T-cell (primary cell): ENCODE data around the gene ZBTB8A. TPM values are rescaled to one million over a fixed set of nuclear protein-coding genes. Genes with fewer than 3 reads are reported as not detected.
"Not testable (repeated sequence)": the region's sequence is repeated elsewhere in the genome, so short reads cannot be mapped to it uniquely, and the experiment has no call there.

Experiments
- ATAC-seq, 4 experiments: fragments of 200-7000 bp in 3 of 4; fragments of 150-1000 bp in 1 of 4; cut with Tn5 transposase; replicated peaks in 1 of 4; 1 replicate in 3 of 4; 2 replicates in 1 of 4; pipeline ENCODE4 v1.10.0; 2021; ENCODE audit warnings: moderate library complexity in 3 of 4, mild to moderate bottlenecking in 2 of 4, moderate number of reproducible peaks in 1 of 4
- CTCF ChIA-PET, 2 donors: fragments of 300-600 bp; sonication (Branson Sonifier 250); formaldehyde crosslinking; loops; one replicate each; lab custom pipeline; 2022; ENCODE audit warnings: antibody characterized with exemption in 2 of 2; lab: Charles Lee
- POLR2A ChIA-PET, 2 donors: fragments of 300-600 bp; sonication (Branson Sonifier 250); formaldehyde crosslinking; loops; one replicate each; lab custom pipeline; 2022; ENCODE audit warnings: antibody characterized with exemption in 2 of 2; lab: Charles Lee
- DNase-seq, 35 experiments: peaks; one replicate each; pipeline versions ENCODE4 v3.0.0 to v3.0.0-alpha.2; 2013 to 2023
- H3K27ac ChIP-seq: one replicate; pipeline ENCODE4 v1.5.1; 2013; ENCODE audit warnings: low read length
- H3K27me3 ChIP-seq, 2 experiments: replicated peaks in 1 of 2; 1 replicate in 1 of 2; 2 replicates in 1 of 2; pipeline versions ENCODE4 v1.6.1 to v1.7.0; 2013; ENCODE audit warnings: low read length in 1 of 2, mixed read lengths in 1 of 2; ENCODE audit not compliant: control insufficient read depth in 2 of 2, insufficient read depth in 2 of 2; ENCODE audit errors: extremely low read depth in 1 of 2
- H3K36me3 ChIP-seq, 2 donors: 1 replicate in 1 of 2; 2 replicates in 1 of 2; pipeline versions ENCODE4 v1.6.1 to v1.7.0; 2013; ENCODE audit warnings: low read length in 1 of 2; ENCODE audit not compliant: control insufficient read depth in 2 of 2, insufficient read depth in 1 of 2; ENCODE audit errors: extremely low read depth in 1 of 2
- H3K4me1 ChIP-seq, 2 experiments: 1 replicate in 1 of 2; 2 replicates in 1 of 2; pipeline versions ENCODE4 v1.6.1 to v1.7.0; 2013; ENCODE audit warnings: low read length in 2 of 2, mixed read lengths in 1 of 2; ENCODE audit not compliant: insufficient read depth in 2 of 2, control insufficient read depth in 1 of 2; ENCODE audit errors: extremely low read depth in 1 of 2
- H3K4me3 ChIP-seq, 2 donors: 1 replicate in 1 of 2; 2 replicates in 1 of 2; pipeline versions ENCODE4 v1.5.1 to v1.7.0; 2013; ENCODE audit warnings: mild to moderate bottlenecking in 2 of 2, low read length in 1 of 2, moderate library complexity in 1 of 2; ENCODE audit not compliant: control insufficient read depth in 1 of 2; ENCODE audit errors: extremely low read depth in 1 of 2
- H3K9me3 ChIP-seq: 2 replicates; pipeline ENCODE4 v1.7.0; 2013
- H3K27ac Mint-ChIP-seq, 2 donors: one replicate each; pipeline ENCODE4 v1.8.0; 2020 to 2021; ENCODE audit warnings: mild to moderate bottlenecking in 2 of 2, mixed read lengths in 2 of 2
- H3K27me3 Mint-ChIP-seq, 2 donors: one replicate each; pipeline ENCODE4 v1.8.0; 2021 to 2022; ENCODE audit warnings: mixed read lengths in 2 of 2
- H3K36me3 Mint-ChIP-seq: one replicate; pipeline ENCODE4 v1.8.0; 2021; ENCODE audit warnings: mixed read lengths
- H3K4me1 Mint-ChIP-seq, 3 donors: one replicate each; pipeline ENCODE4 v1.8.0; 2020 to 2022; ENCODE audit warnings: mixed read lengths in 3 of 3, mild to moderate bottlenecking in 1 of 3
- H3K4me3 Mint-ChIP-seq, 3 donors: one replicate each; pipeline ENCODE4 v1.8.0; 2020 to 2022; ENCODE audit warnings: mild to moderate bottlenecking in 3 of 3, mixed read lengths in 3 of 3, moderate library complexity in 3 of 3
- H3K9me3 Mint-ChIP-seq, 3 donors: one replicate each; pipeline ENCODE4 v1.8.0; 2020 to 2022; ENCODE audit warnings: mixed read lengths in 3 of 3
- WGBS: methylation state at CpG from one replicate; pipeline ENCODE4 v1.1.5; 2013; ENCODE audit warnings: missing lambda C conversion rate; ENCODE audit not compliant: insufficient coverage; 5-methylcytosine and 5-hydroxymethylcytosine counted together
- total RNA-seq, 35 experiments: library from RNA in 6 of 35; stranded (reverse) in 6 of 35; fragments of 120-200 nt in 1 of 35; gene quantifications; one replicate each; pipeline versions ENCODE4 v1.2.1 to v1.2.4 and lab custom pipeline; 2013 to 2026

ZBTB8A gene
- total RNA-seq, 5 donors from 2014 or later (not counting 1 experiment from before 2014, with no cell fraction given), result 0.05 to 0.13 (median 0.11) TPM; not detected in 1

GRCh38 chr1:32622205-32622604 is 83.0 kb downstream of the ZBTB8A start:
- no peaks in the 10 kb centered on the region for H3K27me3 ChIP-seq
- 100% methylated on average over 1 of the region's 2 CpGs for WGBS
- no peaks in the 10 kb centered on the region for H3K27me3 Mint-ChIP-seq
- CTCF ChIA-PET, result no interaction called here
- H3K27ac ChIP-seq, result no peak overlapping the region
- no peaks in the 10 kb centered on the region for H3K9me3 Mint-ChIP-seq
- H3K27ac Mint-ChIP-seq, result no peak overlapping the region
- DNase-seq (no peak), ATAC-seq (no peak)
- H3K36me3 Mint-ChIP-seq, result peaks cover 34% of the 10 kb centered on the region
- peaks cover 0 to 8% of the 10 kb centered on the region in 2 experiments for H3K4me1 ChIP-seq
- no peak overlapping the region for H3K4me3 ChIP-seq
- peaks cover 0 to 10% of the 10 kb centered on the region in 2 donors for H3K36me3 ChIP-seq
- POLR2A ChIA-PET, result no interaction called here
- H3K4me1 Mint-ChIP-seq, result peaks cover 20 to 23% (median 20%) of the 10 kb centered on the region in 3 donors
- H3K4me3 Mint-ChIP-seq, result no peak overlapping the region
- H3K9me3 ChIP-seq, result no peaks in the 10 kb centered on the region

- H3K27me3 Mint-ChIP-seq, result no peaks in the 10 kb centered on the region
- DNase-seq, result peak in 1 of 35 experiments; percentile 8
- H3K36me3 ChIP-seq, result peaks cover 0 to 13% of the 10 kb centered on the region in 2 donors
- CTCF ChIA-PET, result interaction anchor here in 1 of 2 donors (0.6 kb wide), 1 partner anchor 86 kb away, joined by 8 read pairs; no protein-coding TSS in a partner anchor
- peak overlapping the region; percentile 25 to 56 for H3K27ac Mint-ChIP-seq
- no peaks in the 10 kb centered on the region for H3K9me3 Mint-ChIP-seq
- H3K4me3 Mint-ChIP-seq, result no peak overlapping the region
- H3K9me3 ChIP-seq, result no peaks in the 10 kb centered on the region
- WGBS, result 44% methylated on average over 2 of the region's 3 CpGs
- no peak overlapping the region for H3K4me3 ChIP-seq
- no peak for ATAC-seq
- peaks cover 39% of the 10 kb centered on the region for H3K36me3 Mint-ChIP-seq
- H3K27me3 ChIP-seq, result no peaks in the 10 kb centered on the region
- POLR2A ChIA-PET, result no interaction called here
- H3K4me1 Mint-ChIP-seq, result peaks cover 26 to 30% (median 26%) of the 10 kb centered on the region in 3 donors
- no peak overlapping the region for H3K27ac ChIP-seq
- H3K4me1 ChIP-seq, result peaks cover 0 to 13% of the 10 kb centered on the region in 2 experiments
Measured at GRCh38 chr1:32622806-32623681, 83.8 kb downstream of the ZBTB8A start.

GRCh38 chr1:32623775-32624174 is 84.5 kb downstream of the ZBTB8A start:
- peaks cover 26 to 30% (median 26%) of the 10 kb centered on the region in 3 donors for H3K4me1 Mint-ChIP-seq
- Histone ChIP-seq H3K9me3 (no peaks in the 10 kb centered on the region), H3K4me3 (no peak overlapping the region), H3K4me1 (peaks cover 0 to 19% of the 10 kb centered on the region in 2 experiments), H3K27ac (no peak overlapping the region), H3K27me3 (no peaks in the 10 kb centered on the region), H3K36me3 (peaks cover 0 to 13% of the 10 kb centered on the region in 2 donors)
- H3K27ac Mint-ChIP-seq, result peak overlapping the region; percentile 25 to 56
- H3K9me3 Mint-ChIP-seq, result no peaks in the 10 kb centered on the region
- peak in 6 of 35 experiments; percentile 2 to 27 (median 11) for DNase-seq
- H3K4me3 Mint-ChIP-seq, result no peak overlapping the region
- WGBS, result no CpG with 5 or more reads among the region's 5 CpGs
- peaks cover 39% of the 10 kb centered on the region for H3K36me3 Mint-ChIP-seq
- CTCF ChIA-PET, result no interaction called here
- POLR2A ChIA-PET, result no interaction called here
- no peaks in the 10 kb centered on the region for H3K27me3 Mint-ChIP-seq
- peak in 2 of 4 experiments; percentile 51 to 57 for ATAC-seq

- no peak overlapping the region for H3K4me3 ChIP-seq
- no CpG with 5 or more reads among the region's 1 CpG for WGBS
- Mint-ChIP-seq H3K9me3 (no peaks in the 10 kb centered on the region), H3K4me3 (no peak overlapping the region), H3K4me1 (peaks cover 26 to 30% (median 26%) of the 10 kb centered on the region in 3 donors), H3K36me3 (peaks cover 34% of the 10 kb centered on the region), H3K27ac (no peak overlapping the region), H3K27me3 (no peaks in the 10 kb centered on the region)
- peaks cover 0 to 20% of the 10 kb centered on the region in 2 donors for H3K36me3 ChIP-seq
- H3K27ac ChIP-seq, result no peak overlapping the region
- peaks cover 0 to 19% of the 10 kb centered on the region in 2 experiments for H3K4me1 ChIP-seq
- ATAC-seq (no peak), DNase-seq (no peak)
- H3K9me3 ChIP-seq, result no peaks in the 10 kb centered on the region
- H3K27me3 ChIP-seq, result no peaks in the 10 kb centered on the region
- POLR2A ChIA-PET, result interaction anchor here in 1 of 2 donors (0.7 kb wide), 1 partner anchor 1885 kb away, joined by 3 read pairs; no protein-coding TSS in a partner anchor
- CTCF ChIA-PET, result no interaction called here
Measured at GRCh38 chr1:32626176-32626575, 86.9 kb downstream of the ZBTB8A start.

- CTCF ChIA-PET, result no interaction called here
- H3K27ac Mint-ChIP-seq, result peak overlapping the region; percentile 61 to 80
- H3K4me3 ChIP-seq, result no peak overlapping the region
Measured at GRCh38 chr1:32627596-32628162, 88.5 kb downstream of the ZBTB8A start.

GRCh38 chr1:32630173-32630572 is 90.9 kb downstream of the ZBTB8A start:
- not testable (repeated sequence) for H3K27ac Mint-ChIP-seq, ATAC-seq, H3K27me3 ChIP-seq, H3K4me3 Mint-ChIP-seq, H3K27me3 Mint-ChIP-seq, H3K4me3 ChIP-seq, H3K9me3 Mint-ChIP-seq, H3K9me3 ChIP-seq, H3K27ac ChIP-seq, DNase-seq
- Mint-ChIP-seq H3K4me1 (peaks cover 8 to 19% (median 12%) of the 10 kb centered on the region in 3 donors), H3K36me3 (peaks cover 31% of the 10 kb centered on the region)
- WGBS, result 100% methylated on average over 2 of the region's 4 CpGs
- CTCF ChIA-PET, result interaction anchor here in 1 of 2 donors (0.5 kb wide), 1 partner anchor 81 kb away, joined by 4 read pairs; no protein-coding TSS in a partner anchor
- POLR2A ChIA-PET, result interaction anchor here in 1 of 2 donors (0.6 kb wide), 1 partner anchor 12 kb away, joined by 3 read pairs; no protein-coding TSS in a partner anchor
- Histone ChIP-seq H3K4me1 (peaks cover 0 to 11% of the 10 kb centered on the region in 2 experiments), H3K36me3 (peaks cover 0 to 34% of the 10 kb centered on the region in 2 donors)

More at GRCh38 chr1:32627596-32628162, 88.5 kb downstream of the ZBTB8A start:
- Mint-ChIP-seq H3K36me3 (peaks cover 30% of the 10 kb centered on the region), H3K9me3 (no peaks in the 10 kb centered on the region), H3K27me3 (no peaks in the 10 kb centered on the region), H3K4me3 (peak overlapping the region; percentile 21 to 34 (median 25)), H3K4me1 (peaks cover 26 to 28% (median 26%) of the 10 kb centered on the region in 3 donors)
- H3K9me3 ChIP-seq, result no peaks in the 10 kb centered on the region
- 50% methylated on average over 6 of the region's 11 CpGs for WGBS
- peaks cover 0 to 21% of the 10 kb centered on the region in 2 donors for H3K36me3 ChIP-seq
- DNase-seq (peak in 22 of 35 experiments; percentile 5 to 57 (median 19)), ATAC-seq (peak; percentile 30 to 74 (median 48))
- H3K27ac ChIP-seq, result peak overlapping the region; percentile 56
- peaks cover 0 to 19% of the 10 kb centered on the region in 2 experiments for H3K4me1 ChIP-seq
- POLR2A ChIA-PET, result no interaction called here
- H3K27me3 ChIP-seq, result no peaks in the 10 kb centered on the region
